Activated CD4-positive, alpha-beta T cell treated with anti-CD3 and anti-CD28 coated beads, Interleukin-2, amount 50 U/mL, for 16 hours (primary cell): Measurements from ENCODE around the gene SNAP91.
"Not testable (repeated sequence)": the region's sequence is repeated elsewhere in the genome, so short reads cannot be mapped to it uniquely, and the experiment has no call there.

Experiments used
- DNase-seq: peaks from one replicate; pipeline ENCODE4 v3.0.0-alpha.2; 2020

Gene SNAP91

DNA sequence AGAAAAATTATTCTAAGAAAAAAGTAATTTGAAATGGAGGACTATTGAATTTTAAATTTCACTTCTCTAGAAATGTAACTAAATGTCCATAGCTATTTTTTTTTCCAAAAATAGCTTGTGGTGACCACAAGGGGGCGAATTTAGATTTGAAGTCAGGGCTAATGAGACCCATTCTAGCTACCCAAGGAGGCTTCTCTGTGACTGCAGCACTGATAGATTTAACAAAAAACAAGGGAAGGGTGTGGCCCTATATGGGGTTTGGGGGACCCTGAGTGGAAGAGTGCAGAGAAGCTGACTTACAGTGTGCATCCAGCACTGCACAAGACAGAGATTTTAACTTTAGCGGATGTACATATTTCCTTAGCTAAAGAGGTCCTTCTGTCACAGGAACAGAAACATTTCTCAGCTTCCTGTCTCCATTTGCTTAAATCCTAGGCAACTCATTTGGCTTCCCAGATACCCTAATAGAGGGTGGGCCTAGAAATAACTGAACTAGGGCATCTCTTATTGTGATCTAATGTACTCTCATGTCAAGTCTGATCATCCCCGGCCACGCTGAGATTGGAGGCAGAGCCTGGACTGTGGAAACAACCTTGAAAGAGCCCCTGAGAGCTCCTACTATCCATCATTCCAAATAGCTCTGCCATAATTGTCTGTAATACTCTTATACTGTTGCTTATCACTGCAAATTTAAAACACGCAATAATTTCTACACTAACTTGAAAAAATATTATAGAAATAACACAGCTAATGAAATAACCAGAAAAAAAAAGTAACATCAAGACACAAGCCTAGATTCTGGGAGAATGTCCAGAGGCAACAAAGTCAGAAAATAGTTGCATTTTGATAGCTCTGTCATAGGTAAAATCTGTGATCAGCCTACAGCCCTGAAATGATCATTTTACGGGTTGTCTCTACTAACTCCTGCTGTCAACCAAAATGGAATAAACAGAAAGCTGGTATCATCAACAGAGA lies 93.6 kb downstream of the SNAP91 start:
- peak; percentile 12 for DNase-seq

DNA sequence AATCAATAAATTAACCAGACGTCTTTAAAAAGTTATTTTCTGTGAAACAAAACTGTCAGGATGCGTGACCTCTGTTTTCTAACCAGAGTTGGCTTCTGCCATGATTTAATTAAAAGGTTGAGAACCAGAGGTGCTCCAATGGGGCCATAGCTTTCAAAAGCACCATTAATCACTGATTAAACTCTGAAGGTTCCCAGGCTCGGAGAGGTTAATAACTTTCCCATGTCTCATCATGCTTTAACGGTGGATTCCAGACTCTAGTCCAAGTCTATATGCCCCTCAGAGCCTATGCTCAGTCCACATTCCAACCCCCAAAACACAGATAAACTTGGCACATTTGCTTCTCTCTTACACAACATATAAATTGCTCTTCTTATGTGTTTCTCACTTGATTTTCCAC lies 95.5 kb downstream of the SNAP91 start:
- DNase-seq = no peak

DNA sequence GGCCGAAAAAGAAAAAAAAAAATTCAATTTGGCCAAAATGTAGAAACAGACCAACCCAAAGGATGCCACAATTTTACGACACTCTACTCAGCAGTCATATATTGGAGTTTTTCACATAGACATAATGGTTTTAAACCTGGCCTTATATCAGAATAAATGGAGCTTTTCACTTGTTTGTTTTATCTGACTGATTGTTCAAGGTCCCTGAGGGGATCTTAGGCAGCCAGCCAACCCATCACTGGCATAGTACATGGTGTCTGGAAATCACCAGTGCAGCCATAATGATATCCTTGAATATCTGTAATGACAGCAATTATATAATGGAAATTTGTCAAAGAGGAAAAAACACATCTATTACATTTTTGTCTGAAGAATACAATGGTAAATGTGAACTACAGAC lies 99.7 kb downstream of the SNAP91 start:
- no peak for DNase-seq

DNA sequence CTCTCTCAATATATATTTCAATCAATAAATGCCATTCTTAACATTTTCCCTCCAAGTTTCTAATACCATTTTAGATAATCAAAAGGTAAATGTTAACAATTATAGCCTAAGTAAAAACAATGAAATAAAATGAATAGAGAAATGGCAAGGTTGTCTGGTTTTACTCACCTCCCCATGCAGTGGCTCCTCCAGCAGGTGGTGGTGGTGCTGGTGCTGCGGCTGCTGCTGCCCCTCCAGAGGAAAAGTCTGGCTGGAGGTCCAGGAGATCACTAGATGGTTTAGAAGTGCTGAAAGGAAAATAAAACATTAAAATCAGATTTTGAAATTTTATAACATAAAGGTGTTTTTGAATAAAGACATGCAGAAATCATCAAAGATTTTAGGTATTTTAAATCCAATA lies 103.4 kb downstream of the SNAP91 start:
- DNase-seq = no peak

DNA sequence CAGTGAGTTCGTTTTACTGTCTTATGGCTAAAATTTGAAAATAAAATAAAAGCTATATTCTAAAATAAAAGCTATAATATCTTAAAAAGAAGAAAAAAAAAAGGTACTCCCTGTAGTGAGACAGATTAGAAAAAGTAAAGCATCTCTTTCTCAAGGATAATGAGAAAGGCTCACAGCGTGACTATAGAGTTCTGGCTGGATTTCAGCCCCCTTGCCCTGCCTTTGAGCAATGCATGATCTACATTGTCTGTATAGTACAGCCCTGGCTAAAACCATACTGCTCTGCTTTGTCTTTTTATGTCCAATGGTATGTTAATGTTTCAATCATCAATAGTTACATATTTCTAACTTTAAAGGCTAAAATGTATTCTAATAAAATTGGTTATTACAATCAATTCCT lies 105.3 kb downstream of the SNAP91 start:
- DNase-seq = no peak

DNA sequence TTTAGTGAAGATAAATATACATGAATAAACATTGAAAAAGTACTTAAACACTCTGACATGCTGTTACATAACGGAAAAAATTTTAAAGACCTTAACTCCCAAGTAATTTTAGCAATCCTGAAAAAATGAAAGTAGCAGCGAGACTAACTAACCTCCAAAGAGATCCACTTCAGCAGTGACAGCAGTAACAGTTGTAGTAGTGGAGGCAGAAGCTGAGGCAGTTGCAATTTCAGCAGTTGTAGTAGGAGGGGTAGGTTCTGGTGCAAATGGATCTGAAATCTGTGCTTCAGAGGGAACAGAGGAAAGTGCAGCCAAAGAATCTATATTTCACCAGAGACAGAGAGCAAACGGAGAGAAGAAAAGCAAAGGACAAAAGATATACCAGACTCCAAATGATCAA lies 107.8 kb downstream of the SNAP91 start:
- DNase-seq = no peak

DNA sequence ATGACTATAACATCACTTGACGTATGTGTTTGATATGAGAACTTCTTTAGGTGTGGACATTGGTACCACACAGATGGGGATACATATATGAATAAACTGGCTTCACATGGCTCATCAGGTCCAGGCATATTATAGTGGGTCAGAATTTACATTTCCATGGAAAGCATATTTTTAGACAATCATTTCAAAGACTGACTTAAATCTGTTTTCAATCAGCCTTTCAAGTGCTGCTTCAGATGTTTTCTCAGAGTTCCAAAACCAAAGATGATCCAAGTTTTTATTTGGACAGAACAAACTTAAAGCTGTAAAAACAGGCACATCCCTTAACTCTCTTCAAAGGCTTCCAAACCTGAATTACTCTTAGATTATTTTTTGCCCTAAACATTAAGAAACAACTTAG lies 108.4 kb downstream of the SNAP91 start:
- no peak for DNase-seq

DNA sequence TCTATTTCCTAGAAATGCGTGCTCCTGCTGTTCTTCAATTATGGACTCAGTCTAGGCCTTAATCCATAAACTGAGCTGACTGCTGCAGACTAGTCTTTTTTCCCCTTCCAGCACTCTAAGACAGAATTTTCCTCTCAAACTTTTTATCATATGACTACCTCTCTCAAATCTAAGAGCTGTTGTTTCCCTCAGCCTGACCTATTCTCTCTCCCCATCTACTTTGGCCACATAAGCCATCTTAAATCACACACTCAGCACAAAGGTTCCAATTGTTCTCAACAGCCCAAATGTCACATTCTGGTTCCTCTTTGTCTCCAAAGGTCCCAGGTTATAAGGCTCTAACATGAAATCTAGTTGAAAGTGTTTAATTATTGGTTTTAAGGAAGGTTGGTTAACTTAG lies 111.4 kb downstream of the SNAP91 start:
- no peak for DNase-seq

DNA sequence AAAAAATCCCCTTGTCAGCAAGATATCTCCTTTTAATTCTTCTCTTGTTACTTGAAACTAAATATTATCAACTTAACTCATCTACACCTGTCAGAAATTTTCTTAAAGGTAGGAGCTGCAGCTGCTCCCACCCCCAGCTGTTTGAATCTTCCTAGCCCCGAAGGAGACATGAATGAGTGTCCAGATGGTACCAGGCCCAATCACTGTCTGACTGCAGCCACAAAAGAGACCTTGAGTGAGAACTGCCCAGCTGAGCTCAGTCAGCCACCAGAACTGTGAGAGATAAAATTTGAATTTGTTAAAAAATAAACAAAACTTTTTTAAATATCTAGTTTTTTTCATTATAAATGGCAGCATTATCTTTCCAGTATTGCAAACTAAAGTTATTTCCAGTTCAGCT lies 111.8 kb downstream of the SNAP91 start:
- DNase-seq = no peak

DNA sequence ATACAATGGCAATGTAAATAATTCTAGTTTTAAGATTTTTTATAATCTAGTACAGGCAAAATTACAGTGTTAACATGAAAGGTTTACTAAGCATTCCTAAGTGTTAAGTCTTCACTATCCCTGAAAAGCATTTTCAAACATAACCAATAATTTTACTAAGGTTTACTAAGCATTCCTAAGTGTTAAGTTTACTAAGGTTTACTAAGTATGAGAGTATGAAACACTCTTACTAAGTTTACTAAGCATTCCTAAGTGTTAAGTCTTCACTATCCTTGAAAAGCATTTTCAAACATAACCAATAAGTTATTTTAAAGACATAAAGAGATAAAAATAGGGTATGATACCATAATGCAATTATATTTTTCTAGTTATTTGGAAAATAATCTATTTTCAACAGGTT lies 114.0 kb downstream of the SNAP91 start:
- no peak for DNase-seq

DNA sequence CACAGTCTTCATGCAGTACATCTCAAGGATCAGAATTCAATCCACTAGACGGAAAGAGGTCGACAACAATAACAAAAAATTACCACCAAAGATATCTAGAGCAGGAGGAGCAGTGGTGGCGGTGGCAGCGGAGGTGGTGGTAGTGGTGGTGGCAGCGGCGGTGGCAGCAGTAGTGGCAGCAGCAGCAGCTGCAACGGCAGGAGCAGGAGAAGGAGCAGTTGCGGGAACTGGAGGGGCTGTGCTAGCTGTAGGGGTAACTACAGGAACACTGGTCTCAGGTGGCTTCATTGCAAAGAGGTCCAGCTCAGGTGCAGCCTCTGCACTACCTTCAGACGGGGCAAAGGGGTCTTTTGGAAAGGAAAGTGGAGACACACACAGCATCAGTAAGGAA lies 115.5 kb downstream of the SNAP91 start:
- no peak for DNase-seq

DNA sequence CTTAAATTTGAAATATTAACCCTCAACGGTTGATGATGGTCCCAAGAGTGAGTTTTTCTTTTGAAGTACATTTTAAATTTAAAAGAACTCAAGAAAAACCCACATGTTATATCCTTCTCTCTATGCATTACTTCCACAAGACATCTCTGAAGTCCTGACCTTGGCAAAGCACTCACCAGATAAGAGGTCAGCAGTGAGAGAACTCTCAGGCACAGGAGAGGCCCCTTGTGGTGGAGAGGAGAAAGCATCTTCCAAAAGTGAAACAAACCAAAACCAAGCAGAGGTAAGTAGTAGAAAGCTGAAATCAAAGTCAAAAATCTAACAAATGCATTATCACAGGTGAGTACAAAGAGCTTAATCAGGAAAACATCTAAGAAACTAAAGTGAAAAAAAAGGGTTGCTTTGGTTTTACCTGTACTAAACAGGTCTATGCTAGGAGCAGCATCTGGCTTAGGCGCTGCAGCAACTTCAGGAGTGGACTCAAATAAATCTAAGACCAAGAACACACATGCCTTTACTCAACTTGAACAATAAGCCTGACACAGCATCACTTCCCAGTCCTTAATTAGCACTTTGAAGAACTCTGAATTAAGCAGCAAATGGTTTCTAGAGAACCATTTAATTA lies 116.0 kb downstream of the SNAP91 start:
- DNase-seq = no peak

DNA sequence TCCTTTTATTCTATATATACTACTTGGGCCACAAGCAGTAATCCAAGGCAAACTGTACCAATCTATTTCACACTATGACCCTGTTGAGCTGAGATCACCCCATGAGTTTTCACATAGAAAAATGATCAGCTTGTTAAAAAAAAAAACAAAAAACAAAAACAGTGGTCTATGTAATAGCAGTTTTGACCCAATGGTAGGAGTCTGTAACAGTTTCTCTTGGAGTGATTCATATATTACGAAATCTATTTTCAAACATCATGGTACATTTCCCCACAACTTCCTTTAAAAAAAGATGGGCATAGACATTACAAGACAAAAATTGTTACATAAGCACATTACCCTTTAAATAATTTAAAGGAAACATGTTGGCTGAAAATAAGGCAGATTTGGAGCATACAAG lies 118.5 kb downstream of the SNAP91 start:
- no peak for DNase-seq

DNA sequence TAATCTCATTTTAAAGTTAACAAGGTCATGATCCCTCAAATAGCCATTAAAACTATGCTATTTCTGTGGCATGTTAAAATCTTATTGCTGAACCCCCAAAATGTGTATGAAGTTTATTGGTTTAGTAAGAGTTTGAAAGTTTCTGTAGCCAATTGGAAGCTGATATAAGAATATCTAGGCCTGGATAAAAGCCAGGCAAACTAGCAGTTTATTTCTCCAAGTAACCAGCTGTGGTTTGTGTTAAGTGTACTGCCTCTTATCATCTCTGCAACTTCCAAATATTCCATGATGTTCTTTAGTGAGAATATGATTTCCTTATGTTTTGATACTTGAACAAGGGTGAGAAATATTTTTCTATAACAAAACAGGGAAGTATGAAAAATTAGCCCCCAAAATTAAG lies 119.8 kb downstream of the SNAP91 start:
- no peak for DNase-seq

DNA sequence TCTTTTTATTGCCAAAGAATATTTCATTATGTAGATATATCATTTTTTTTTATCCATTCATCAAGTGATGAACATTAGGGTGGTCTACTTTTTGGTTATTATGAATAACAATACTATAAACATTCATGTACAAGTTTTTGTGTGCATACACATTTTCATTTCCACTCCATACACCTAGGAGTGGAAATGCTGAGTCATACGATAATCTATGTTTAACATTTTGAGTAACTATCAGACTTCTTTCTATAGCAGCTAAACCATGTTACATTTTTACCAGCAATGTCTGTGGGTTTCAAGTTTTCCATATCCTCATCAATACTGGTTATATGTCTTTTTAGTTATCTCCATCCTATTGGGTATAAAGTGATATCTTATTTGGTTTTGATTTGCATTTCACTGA lies 130.8 kb downstream of the SNAP91 start:
- peak; percentile 3 for DNase-seq

DNA sequence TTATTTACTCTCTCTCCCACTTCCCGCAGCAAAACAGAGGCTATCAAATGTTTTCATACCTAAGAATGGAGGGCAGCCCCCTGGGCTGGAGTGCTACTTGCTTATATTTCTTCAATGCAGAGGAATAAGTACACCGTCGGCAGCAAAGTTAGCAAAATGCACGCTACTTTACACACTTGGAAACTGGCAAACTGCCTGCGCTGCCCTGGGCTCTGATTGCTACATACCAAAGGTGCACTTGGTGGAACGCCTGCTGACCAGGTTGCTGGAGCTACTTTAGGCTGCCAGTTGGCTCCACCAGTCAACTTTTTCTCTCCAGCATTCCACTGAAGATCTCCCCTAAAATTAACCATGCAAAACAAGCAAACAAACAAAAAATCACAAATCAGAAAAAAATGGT lies 134.1 kb downstream of the SNAP91 start:
- DNase-seq = no peak

DNA sequence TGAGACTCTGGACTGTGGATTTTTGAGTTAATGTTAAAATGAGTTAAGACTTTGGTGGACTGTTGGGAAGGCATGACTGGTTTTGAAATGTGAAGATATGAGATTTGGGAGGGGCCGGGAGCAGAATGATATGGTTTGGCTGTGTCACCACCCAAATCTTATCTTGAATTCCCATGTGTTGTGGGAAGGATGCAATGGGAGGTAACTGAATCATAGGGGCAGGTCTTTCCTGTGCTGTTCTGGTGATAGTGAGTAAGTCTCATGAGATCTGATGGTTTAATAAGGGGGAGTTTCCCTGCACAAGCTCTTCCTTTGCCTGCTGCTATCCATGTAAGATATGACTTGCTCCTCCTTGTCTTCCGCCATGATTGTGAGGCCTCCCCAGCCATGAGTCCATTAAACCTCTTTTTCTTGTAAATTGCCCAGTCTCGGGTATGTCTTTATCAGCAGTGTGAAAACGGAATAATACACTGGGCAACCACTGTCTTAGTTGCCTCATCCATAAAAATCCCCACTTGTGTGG lies 137.2 kb downstream of the SNAP91 start:
- not testable (repeated sequence) for DNase-seq

DNA sequence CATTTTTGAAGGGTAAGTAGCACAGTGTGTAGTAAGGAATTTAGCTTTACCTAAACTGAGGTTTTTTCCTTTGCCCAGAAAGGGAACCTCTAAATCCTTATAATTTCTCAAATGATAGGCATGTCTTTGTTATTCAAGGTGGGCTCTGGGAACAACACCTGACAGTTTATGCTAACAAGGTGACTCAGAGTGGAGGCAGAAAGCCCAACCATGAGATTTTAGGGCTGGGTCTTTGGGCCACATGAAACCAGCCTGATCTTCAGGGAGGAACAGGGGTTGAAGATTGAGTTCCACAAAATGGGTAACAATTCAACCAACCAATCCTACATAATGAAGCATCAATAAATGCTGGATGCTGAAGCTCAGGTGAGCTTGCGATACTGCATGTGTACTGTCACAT lies 149.9 kb downstream of the SNAP91 start:
- no peak for DNase-seq

DNA sequence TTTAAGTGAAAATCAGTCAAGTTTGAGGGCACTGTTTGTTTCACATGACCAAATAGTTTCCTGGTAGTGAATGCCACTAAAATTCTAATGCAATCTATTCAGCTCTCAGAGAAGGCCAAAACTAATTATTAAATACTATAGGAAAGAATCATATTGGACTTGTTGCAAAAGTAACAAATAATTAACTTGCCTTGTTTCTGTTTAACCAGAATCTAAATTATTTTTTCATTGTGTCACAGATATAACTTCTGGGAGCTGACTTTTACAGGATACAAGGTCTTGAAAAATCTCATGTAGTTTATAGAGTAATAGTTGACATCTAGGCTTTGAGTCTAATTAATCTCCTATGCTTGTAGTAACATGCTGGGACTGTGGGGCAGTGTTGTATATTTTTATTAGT lies 152.0 kb downstream of the SNAP91 start:
- DNase-seq = no peak

DNA sequence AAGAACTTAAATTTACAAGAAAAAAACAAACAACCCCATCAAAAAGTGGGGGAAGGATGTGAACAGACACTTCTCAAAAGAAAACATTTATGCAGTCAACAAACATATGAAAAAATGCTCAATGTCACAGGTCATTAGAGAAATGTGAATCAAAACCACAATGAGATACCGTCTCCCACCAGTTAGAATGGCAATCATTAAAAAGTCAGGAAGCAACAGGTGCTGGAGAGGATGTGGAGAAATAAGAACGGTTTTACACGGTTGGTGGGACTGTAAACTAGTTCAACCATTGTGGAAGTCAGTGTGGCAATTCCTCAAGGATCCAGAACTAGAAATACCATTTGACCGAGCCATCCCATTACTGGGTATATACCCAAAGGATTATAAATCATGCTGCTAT lies 157.2 kb downstream of the SNAP91 start:
- DNase-seq = not testable (repeated sequence)

DNA sequence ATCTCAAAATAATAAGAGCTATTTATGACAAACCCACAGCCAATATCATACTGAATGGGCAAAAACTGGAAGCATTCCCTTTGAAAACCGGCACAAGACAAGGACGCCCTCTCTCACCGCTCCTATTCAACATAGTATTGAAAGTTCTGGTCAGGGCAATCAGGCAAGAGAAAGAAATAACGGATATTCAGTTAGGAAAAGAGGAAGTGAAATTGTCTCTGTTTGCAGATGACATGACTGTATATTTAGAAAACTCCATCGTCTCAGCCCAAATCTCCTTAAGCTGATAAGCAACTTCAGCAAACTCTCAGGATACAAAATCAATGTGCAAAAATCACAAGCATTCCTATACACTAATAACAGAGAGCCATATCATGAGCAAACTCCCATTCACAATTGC lies 158.4 kb downstream of the SNAP91 start:
- DNase-seq = not testable (repeated sequence)

DNA sequence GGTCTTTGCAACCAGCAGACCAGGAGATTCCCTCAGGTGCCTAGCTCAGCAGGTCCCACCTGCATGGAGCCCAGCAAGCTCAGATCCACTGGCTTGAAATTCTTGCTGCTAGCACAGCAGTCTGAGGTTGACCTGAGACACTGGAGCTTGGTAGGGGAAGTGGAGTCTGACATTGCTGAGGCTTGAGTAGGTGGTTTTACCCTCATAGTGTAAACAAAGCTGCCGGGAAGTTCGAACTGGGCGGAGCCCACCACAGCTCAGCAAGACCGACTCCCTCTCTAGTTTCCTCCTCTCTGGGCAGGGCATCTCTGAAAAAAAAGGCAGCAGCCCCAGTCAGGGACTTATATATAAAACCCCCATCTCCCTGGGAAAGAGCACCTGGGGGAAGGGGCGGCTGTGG lies 162.3 kb downstream of the SNAP91 start:
- no peak for DNase-seq

DNA sequence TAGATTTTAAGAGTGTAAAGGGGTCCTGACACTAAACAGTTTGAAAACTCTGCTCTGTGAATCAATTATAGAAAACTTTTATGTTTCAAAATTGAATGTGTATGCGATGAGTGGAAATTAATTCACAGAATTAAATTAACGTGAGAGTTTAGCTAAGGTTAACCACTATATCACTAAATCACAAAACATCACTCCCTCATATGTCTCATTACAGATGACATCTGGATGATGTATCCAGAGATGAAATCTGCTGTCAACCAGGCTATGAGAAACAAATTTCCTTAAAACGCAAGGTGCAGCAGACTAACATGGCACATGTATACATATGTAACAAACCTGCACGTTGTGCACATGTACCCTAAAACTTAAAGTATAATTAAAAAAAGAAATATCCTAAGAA lies 169.2 kb downstream of the SNAP91 start:
- no peak for DNase-seq
